Activated CD4-positive, alpha-beta T cell treated with anti-CD3 and anti-CD28 coated beads, Interleukin-2, amount 10 ng/mL, durations not matched to agents 7 days and 5 days (primary cell): ENCODE measurements around the gene ST8SIA2. TPM values are rescaled to one million over a fixed set of nuclear protein-coding genes. Genes with fewer than 3 reads are reported as not detected.

ENCODE experiments used
- CTCF ChIA-PET: fragments of 350-600 bp; sonication (Branson Sonifier 250); formaldehyde crosslinking; loops from one replicate; lab custom pipeline; 2021; ENCODE audit warnings: antibody characterized with exemption; lab: Charles Lee
- POLR2A ChIA-PET: fragments of 350-600 bp; sonication (Branson Sonifier 250); formaldehyde crosslinking; loops from one replicate; lab custom pipeline; 2021; ENCODE audit warnings: antibody characterized with exemption; lab: Charles Lee
- DNase-seq: peaks from one replicate; pipeline ENCODE4 v3.0.0-alpha.2; 2020
- H3K27ac Mint-ChIP-seq: one replicate; pipeline ENCODE4 v1.8.0; 2021; ENCODE audit warnings: mild to moderate bottlenecking, moderate library complexity, mixed read lengths
- H3K27me3 Mint-ChIP-seq: one replicate; pipeline ENCODE4 v1.8.0; 2021; ENCODE audit warnings: mixed read lengths
- H3K36me3 Mint-ChIP-seq: one replicate; pipeline ENCODE4 v1.8.0; 2021; ENCODE audit warnings: low read depth, mixed read lengths
- H3K4me1 Mint-ChIP-seq: one replicate; pipeline ENCODE4 v1.8.0; 2021; ENCODE audit warnings: mixed read lengths
- H3K4me3 Mint-ChIP-seq: one replicate; pipeline ENCODE4 v1.8.0; 2021; ENCODE audit warnings: mild to moderate bottlenecking, moderate library complexity, mixed read lengths
- H3K9me3 Mint-ChIP-seq: one replicate; pipeline ENCODE4 v1.8.0; 2021; ENCODE audit warnings: mixed read lengths
- total RNA-seq, 2 experiments: library from RNA; stranded (reverse); gene quantifications; one replicate each; pipeline ENCODE4 v1.2.3, GENCODE V29; 2021

Gene ST8SIA2
- total RNA-seq, 2 experiments from 2014 or later: not detected

- Mint-ChIP-seq H3K4me1 (no peaks in the 10 kb centered on the region), H3K9me3 (no peaks in the 10 kb centered on the region), H3K27ac (no peak overlapping the region), H3K36me3 (no peaks in the 10 kb centered on the region), H3K27me3 (peaks cover 40% of the 10 kb centered on the region), H3K4me3 (no peak overlapping the region)
- ChIA-PET CTCF (interaction anchor here (0.7 kb wide), 1 partner anchor 286 kb away, joined by 3 read pairs; no protein-coding TSS in a partner anchor), POLR2A (no interaction called here)
- peak; percentile 29 for DNase-seq
These were observed 10.0 kb upstream of the ST8SIA2 start for GRCh38 chr15:92383519-92384324.

GRCh38 chr15:92384381-92384780 lies 9.3 kb upstream of the ST8SIA2 start:
- Mint-ChIP-seq H3K27me3 (peaks cover 40% of the 10 kb centered on the region), H3K4me1 (no peaks in the 10 kb centered on the region), H3K27ac (no peak overlapping the region), H3K36me3 (no peaks in the 10 kb centered on the region), H3K9me3 (no peaks in the 10 kb centered on the region), H3K4me3 (no peak overlapping the region)
- ChIA-PET CTCF (interaction anchor here (0.7 kb wide), 1 partner anchor 287 kb away, joined by 3 read pairs; no protein-coding TSS in a partner anchor), POLR2A (no interaction called here)
- DNase-seq: no peak

GRCh38 chr15:92385096-92385495 lies 8.6 kb upstream of the ST8SIA2 start:
- POLR2A ChIA-PET: no interaction called here
- no peak overlapping the region for H3K27ac Mint-ChIP-seq
- no peaks in the 10 kb centered on the region for H3K36me3 Mint-ChIP-seq
- H3K4me3 Mint-ChIP-seq: no peak overlapping the region
- no peaks in the 10 kb centered on the region for H3K4me1 Mint-ChIP-seq
- CTCF ChIA-PET: no interaction called here
- no peak for DNase-seq
- H3K27me3 Mint-ChIP-seq: peaks cover 41% of the 10 kb centered on the region
- H3K9me3 Mint-ChIP-seq: no peaks in the 10 kb centered on the region

- POLR2A ChIA-PET: no interaction called here
- peaks cover 57% of the 10 kb centered on the region for H3K27me3 Mint-ChIP-seq
- no peak overlapping the region for H3K27ac Mint-ChIP-seq
- H3K4me3 Mint-ChIP-seq: no peak overlapping the region
- H3K9me3 Mint-ChIP-seq: no peaks in the 10 kb centered on the region
- peak; percentile 32 for DNase-seq
- no peaks in the 10 kb centered on the region for H3K36me3 Mint-ChIP-seq
- CTCF ChIA-PET: no interaction called here
- peaks cover 6% of the 10 kb centered on the region for H3K4me1 Mint-ChIP-seq
These were observed 2.0 kb upstream of the ST8SIA2 start for GRCh38 chr15:92391640-92392039.

GRCh38 chr15:92392462-92392861 lies 1.2 kb upstream of the ST8SIA2 start:
- ChIA-PET POLR2A (no interaction called here), CTCF (no interaction called here)
- Mint-ChIP-seq H3K4me3 (no peak overlapping the region), H3K9me3 (no peaks in the 10 kb centered on the region), H3K27ac (no peak overlapping the region), H3K4me1 (peaks cover 6% of the 10 kb centered on the region), H3K27me3 (peaks cover 62% of the 10 kb centered on the region), H3K36me3 (no peaks in the 10 kb centered on the region)
- no peak for DNase-seq

- CTCF ChIA-PET: no interaction called here
These were observed 263 bp downstream of the ST8SIA2 start for GRCh38 chr15:92393980-92394308.

GRCh38 chr15:92394309-92395097 lies 822 bp downstream of the ST8SIA2 start:
- peaks cover 59% of the 10 kb centered on the region for H3K27me3 Mint-ChIP-seq
- no peak overlapping the region for H3K27ac Mint-ChIP-seq
- ChIA-PET POLR2A (no interaction called here), CTCF (no interaction called here)
- H3K9me3 Mint-ChIP-seq: no peaks in the 10 kb centered on the region
- H3K4me1 Mint-ChIP-seq: peaks cover 6% of the 10 kb centered on the region
- no peaks in the 10 kb centered on the region for H3K36me3 Mint-ChIP-seq
- no peak for DNase-seq
- H3K4me3 Mint-ChIP-seq: no peak overlapping the region

More at GRCh38 chr15:92393980-92394308, 263 bp downstream of the ST8SIA2 start:
- H3K27me3 Mint-ChIP-seq: peaks cover 59% of the 10 kb centered on the region
- no peaks in the 10 kb centered on the region for H3K9me3 Mint-ChIP-seq
- no peaks in the 10 kb centered on the region for H3K36me3 Mint-ChIP-seq
- peaks cover 6% of the 10 kb centered on the region for H3K4me1 Mint-ChIP-seq
- H3K4me3 Mint-ChIP-seq: no peak overlapping the region
- DNase-seq: no peak
- no peak overlapping the region for H3K27ac Mint-ChIP-seq
- POLR2A ChIA-PET: no interaction called here

GRCh38 chr15:92395098-92395635 lies 1.5 kb downstream of the ST8SIA2 start:
- peaks cover 6% of the 10 kb centered on the region for H3K4me1 Mint-ChIP-seq
- H3K27ac Mint-ChIP-seq: no peak overlapping the region
- H3K4me3 Mint-ChIP-seq: no peak overlapping the region
- H3K36me3 Mint-ChIP-seq: no peaks in the 10 kb centered on the region
- CTCF ChIA-PET: interaction anchor here (1.0 kb wide), 1 partner anchor 12 kb away, joined by 4 read pairs; no protein-coding TSS in a partner anchor
- peaks cover 54% of the 10 kb centered on the region for H3K27me3 Mint-ChIP-seq
- POLR2A ChIA-PET: no interaction called here
- H3K9me3 Mint-ChIP-seq: no peaks in the 10 kb centered on the region
- no peak for DNase-seq

- CTCF ChIA-PET: no interaction called here
- no peaks in the 10 kb centered on the region for H3K36me3 Mint-ChIP-seq
These were observed 5.7 kb downstream of the ST8SIA2 start for GRCh38 chr15:92399271-92399950.

GRCh38 chr15:92400573-92400972 lies 6.9 kb downstream of the ST8SIA2 start:
- POLR2A ChIA-PET: no interaction called here
- H3K4me1 Mint-ChIP-seq: no peaks in the 10 kb centered on the region
- CTCF ChIA-PET: no interaction called here
- H3K36me3 Mint-ChIP-seq: no peaks in the 10 kb centered on the region
- no peak overlapping the region for H3K4me3 Mint-ChIP-seq
- no peak overlapping the region for H3K27ac Mint-ChIP-seq
- H3K9me3 Mint-ChIP-seq: no peaks in the 10 kb centered on the region
- no peak for DNase-seq
- H3K27me3 Mint-ChIP-seq: peaks cover 15% of the 10 kb centered on the region

More at GRCh38 chr15:92399271-92399950, 5.7 kb downstream of the ST8SIA2 start:
- DNase-seq: no peak
- H3K9me3 Mint-ChIP-seq: no peaks in the 10 kb centered on the region
- no peak overlapping the region for H3K4me3 Mint-ChIP-seq
- peaks cover 2% of the 10 kb centered on the region for H3K4me1 Mint-ChIP-seq
- H3K27ac Mint-ChIP-seq: no peak overlapping the region
- H3K27me3 Mint-ChIP-seq: peaks cover 22% of the 10 kb centered on the region
- POLR2A ChIA-PET: no interaction called here

GRCh38 chr15:92400980-92401787 lies 7.5 kb downstream of the ST8SIA2 start:
- CTCF ChIA-PET: no interaction called here

GRCh38 chr15:92402751-92403150 lies 9.1 kb downstream of the ST8SIA2 start:
- Mint-ChIP-seq H3K4me1 (no peaks in the 10 kb centered on the region), H3K27ac (no peak overlapping the region), H3K9me3 (no peaks in the 10 kb centered on the region), H3K36me3 (no peaks in the 10 kb centered on the region), H3K27me3 (peaks cover 3% of the 10 kb centered on the region), H3K4me3 (no peak overlapping the region)
- CTCF ChIA-PET: interaction anchor here (0.9 kb wide), 1 partner anchor 17 kb away, joined by 3 read pairs; no protein-coding TSS in a partner anchor
- POLR2A ChIA-PET: no interaction called here
- no peak for DNase-seq

More at GRCh38 chr15:92400980-92401787, 7.5 kb downstream of the ST8SIA2 start:
- H3K4me1 Mint-ChIP-seq: no peaks in the 10 kb centered on the region
- POLR2A ChIA-PET: no interaction called here
- H3K4me3 Mint-ChIP-seq: no peak overlapping the region
- H3K27me3 Mint-ChIP-seq: peaks cover 8% of the 10 kb centered on the region
- no peaks in the 10 kb centered on the region for H3K9me3 Mint-ChIP-seq
- no peak for DNase-seq
- H3K36me3 Mint-ChIP-seq: no peaks in the 10 kb centered on the region
- no peak overlapping the region for H3K27ac Mint-ChIP-seq
